ENCODE measurements around the gene CNTNAP3B. TPM values are rescaled to one million over a fixed set of nuclear protein-coding genes. Genes with fewer than 3 reads are reported as not detected.
"Not testable (repeated sequence)": the region's sequence is repeated elsewhere in the genome, so short reads cannot be mapped to it uniquely, and the experiment has no call there.

CNTNAP3B gene
- 4.6 and 4.7 TPM in 2 replicates for total RNA-seq (2021)
- long read RNA-seq, partial matches to known transcripts, result 2 of 4 reads
- long read RNA-seq, other reads (novel, unspliced or antisense), result 2 of 4 reads

DNA sequence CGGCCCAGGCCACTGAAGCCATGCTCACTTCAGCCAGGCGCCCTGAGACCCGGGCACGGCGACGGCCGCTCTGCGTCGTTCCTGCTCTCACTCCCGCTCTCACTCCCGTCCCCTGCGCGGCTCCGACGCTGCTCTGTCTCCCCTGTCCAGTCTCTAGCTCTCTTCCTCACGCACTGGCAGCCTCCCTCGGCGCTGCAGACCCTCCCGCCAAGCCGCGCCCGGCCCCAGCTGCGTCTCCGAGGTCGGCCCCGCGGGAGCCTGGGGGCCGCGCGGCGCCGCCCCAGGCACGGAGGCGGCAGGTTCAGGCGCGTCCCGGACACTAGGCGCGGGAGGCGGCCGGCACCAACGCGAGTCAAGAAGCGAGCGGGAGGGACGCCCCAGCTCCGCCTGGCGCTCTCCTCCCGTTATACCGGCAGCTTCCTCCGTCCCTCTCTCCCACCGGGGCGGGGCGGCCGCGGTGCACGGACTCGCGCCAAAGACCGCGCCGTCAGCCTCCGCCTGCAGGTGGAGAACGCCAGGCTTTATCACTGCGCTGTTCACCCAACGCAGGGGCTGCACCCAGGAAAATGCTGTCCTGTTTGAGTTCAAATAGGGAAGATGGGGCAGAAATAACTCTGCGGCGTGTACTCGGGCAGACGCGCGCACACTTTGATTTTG, at the start of gene CNTNAP3B:
CNTNAP3B (minus strand) TSS at position 354 of the 657 bp plus-strand sequence; CDS start at position 22, 332 bp downstream.
- not testable (repeated sequence) for H3K79me1 ChIP-seq (ENCODE audit: insufficient read depth, low read depth, low read length, poor library complexity, severe bottlenecking); H3K4me2 ChIP-seq (ENCODE audit: insufficient read depth, insufficient read length, low read length); H2BK20ac ChIP-seq (ENCODE audit: low read depth, low read length, poor library complexity, severe bottlenecking); H3K23ac ChIP-seq (ENCODE audit: insufficient read length, low read depth, low read length); H2BK12ac ChIP-seq (ENCODE audit: insufficient read length, low read depth, low read length); H3K9ac ChIP-seq (ENCODE audit: extremely low read depth, insufficient read length, low read length); H3K36me3 Mint-ChIP-seq (ENCODE audit: insufficient read depth in 1 of 3, low read depth in 3 of 3); H3K27ac ChIP-seq (ENCODE audit: insufficient read length, low read depth, low read length); H3K4me1 ChIP-seq (ENCODE audit: insufficient read depth, low read length); H3T11ph ChIP-seq (ENCODE audit: low read length); H2BK5ac ChIP-seq (ENCODE audit: insufficient read length, low read length); H2BK15ac ChIP-seq (ENCODE audit: low read depth, low read length); H4K8ac ChIP-seq (replicated peaks; ENCODE audit: insufficient read length, low read depth, low read length); H2BK120ac ChIP-seq (ENCODE audit: low read depth, low read length, poor library complexity, severe bottlenecking); H4K91ac ChIP-seq (ENCODE audit: insufficient read length, low read depth, low read length); H3K14ac ChIP-seq (ENCODE audit: insufficient read depth, low read length); H3K56ac ChIP-seq (ENCODE audit: insufficient read length, low read depth, low read length); H3K9me3 Mint-ChIP-seq; H3K27ac Mint-ChIP-seq; DNase-seq; H2AFZ ChIP-seq (ENCODE audit: low read length); H3K9me3 ChIP-seq (ENCODE audit: control insufficient read depth, low read depth, low read length); H4K5ac ChIP-seq (ENCODE audit: insufficient read length, low read depth, low read length); H3K4ac ChIP-seq (ENCODE audit: low read depth, low read length); H3K23me2 ChIP-seq (ENCODE audit: insufficient read length, low read depth, low read length, poor library complexity, severe bottlenecking); H4K20me1 ChIP-seq (ENCODE audit: control insufficient read depth, insufficient read depth, insufficient read length); H2AK5ac ChIP-seq (ENCODE audit: insufficient read length, low read length); H3K18ac ChIP-seq (ENCODE audit: insufficient read length, low read depth, low read length); H3K79me2 ChIP-seq (ENCODE audit: insufficient read depth, low read length); H3K27me3 ChIP-seq (ENCODE audit: insufficient read depth, low read length)
- peak within 1 kb of the TSS; percentile 58 to 78 for H3K4me3 Mint-ChIP-seq
- H3K27me3 Mint-ChIP-seq (ENCODE audit: low read depth), result peaks cover 15% of the 10 kb centered on the region
- H3K4me1 Mint-ChIP-seq, result peaks cover 11 to 12% of the 10 kb centered on the region in 2 experiments
- WGBS (ENCODE audit: extremely low coverage, insufficient read length, low lambda C conversion rate), result no CpG with 5 or more reads among the region's 72 CpGs
